GM23338 (cell line): Measurements from ENCODE around the gene TSPAN33. TPM values are rescaled to one million over a fixed set of nuclear protein-coding genes. Genes with fewer than 3 reads are reported as not detected.

Experiments used
- ATAC-seq: fragments of 200-7000 bp; cut with Tn5 transposase; 3 replicates; pipeline ENCODE4 v1.9.1; 2020
- DNase-seq: peaks from one replicate; pipeline ENCODE4 v3.0.0-alpha.2; 2015; ENCODE audit warnings: low spot score
- H2AFZ ChIP-seq: fragments of 200-600 bp; sonication (generic); 2 replicates; pipeline ENCODE4 v1.8.0; 2016; ENCODE audit warnings: antibody characterized with exemption, mild to moderate bottlenecking, moderate library complexity
- H3F3A ChIP-seq: fragments of 200-600 bp; sonication (generic); replicated peaks from 2 replicates; pipeline ENCODE4 v1.8.0; 2017; ENCODE audit warnings: antibody characterized with exemption, mixed run types, low read depth
- H3K27ac ChIP-seq: fragments of 200-600 bp; sonication (generic); 2 replicates; pipeline ENCODE4 v1.6.1; 2016; ENCODE audit warnings: low read depth
- H3K27me3 ChIP-seq: fragments of 200-600 bp; sonication (generic); 2 replicates; pipeline ENCODE4 v1.8.0; 2016; ENCODE audit warnings: mild to moderate bottlenecking, mixed run types, moderate library complexity; ENCODE audit not compliant: insufficient read depth
- H3K36me3 ChIP-seq: fragments of 200-600 bp; sonication (generic); 2 replicates; pipeline ENCODE4 v1.8.0; 2016; ENCODE audit warnings: mild to moderate bottlenecking; ENCODE audit not compliant: insufficient read depth
- H3K4me1 ChIP-seq: fragments of 200-600 bp; sonication (generic); 2 replicates; pipeline ENCODE4 v1.8.0; 2016; ENCODE audit warnings: mild to moderate bottlenecking, moderate library complexity; ENCODE audit not compliant: insufficient read depth
- H3K4me2 ChIP-seq: fragments of 200-600 bp; sonication (generic); 2 replicates; pipeline ENCODE4 v1.7.1; 2017; ENCODE audit warnings: mixed run types
- H3K4me3 ChIP-seq: fragments of 200-600 bp; sonication (generic); 2 replicates; pipeline ENCODE4 v1.6.1; 2016; ENCODE audit warnings: mixed run types
- H3K79me2 ChIP-seq: fragments of 200-600 bp; sonication (generic); replicated peaks from 2 replicates; pipeline ENCODE4 v1.8.0; 2017; ENCODE audit warnings: mild to moderate bottlenecking; ENCODE audit not compliant: insufficient read depth
- H3K9me2 ChIP-seq: fragments of 200-600 bp; sonication (generic); 2 replicates; pipeline ENCODE4 v1.8.0; 2017; ENCODE audit not compliant: insufficient read depth
- H4K20me1 ChIP-seq: fragments of 200-600 bp; sonication (generic); replicated peaks from 2 replicates; pipeline ENCODE4 v1.8.0; 2017; ENCODE audit warnings: mild to moderate bottlenecking; ENCODE audit not compliant: insufficient read depth
- H3K27ac Mint-ChIP-seq: 2 replicates; pipeline ENCODE4 v1.8.0; 2020; ENCODE audit warnings: inconsistent platforms, mild to moderate bottlenecking, moderate library complexity, mixed read lengths
- H3K27me3 Mint-ChIP-seq: 3 replicates; pipeline ENCODE4 v1.8.0; 2022; ENCODE audit warnings: low read depth, mild to moderate bottlenecking, moderate library complexity, mixed read lengths, inconsistent platforms; ENCODE audit not compliant: insufficient read depth, poor library complexity
- H3K36me3 Mint-ChIP-seq: 3 replicates; pipeline ENCODE4 v1.8.0; 2021; ENCODE audit warnings: low read depth, mild to moderate bottlenecking, inconsistent platforms, moderate library complexity, mixed read lengths
- H3K4me1 Mint-ChIP-seq: 3 replicates; pipeline ENCODE4 v1.8.0; 2020; ENCODE audit warnings: mild to moderate bottlenecking, inconsistent platforms, mixed read lengths
- H3K4me3 Mint-ChIP-seq: 3 replicates; pipeline ENCODE4 v1.8.0; 2021; ENCODE audit warnings: moderate library complexity, mild to moderate bottlenecking, inconsistent platforms, mixed read lengths
- H3K9me3 Mint-ChIP-seq: 3 replicates; pipeline ENCODE4 v1.8.0; 2020; ENCODE audit warnings: moderate library complexity, mild to moderate bottlenecking, inconsistent platforms, mixed read lengths
- CREB1 ChIP-seq: fragments of 250-450 bp; sonication (Bioruptor Pico); IDR thresholded peaks from 2 replicates; pipeline ENCODE4 v1.5.0; 2020; ENCODE audit warnings: low read depth, mild to moderate bottlenecking, moderate library complexity
- CTCF ChIP-seq, 2 experiments: fragments of 200-600 bp in 1 of 2; sonication (generic) in 1 of 2; conservative IDR thresholded peaks; 2 replicates each; pipeline versions ENCODE4 v1.5.1 to v1.6.1; 2016 to 2017; ENCODE audit warnings: antibody characterized with exemption in 2 of 2, low read depth in 2 of 2, mild to moderate bottlenecking in 2 of 2, moderate library complexity in 1 of 2
- ETS1 ChIP-seq: IDR thresholded peaks from 2 replicates; pipeline ENCODE4 v1.6.1; 2016; ENCODE audit warnings: antibody characterized with exemption
- EZH2 ChIP-seq: fragments of 200-600 bp; sonication (generic); IDR thresholded peaks from one replicate; pipeline ENCODE4 v1.8.0; 2017; ENCODE audit warnings: antibody characterized with exemption, mild to moderate bottlenecking, low read depth; ENCODE audit not compliant: unreplicated experiment
- EZH2phosphoT487 ChIP-seq: fragments of 200-600 bp; sonication (generic); IDR thresholded peaks from one replicate; pipeline ENCODE4 v1.8.1; 2018; ENCODE audit warnings: antibody characterized with exemption; ENCODE audit not compliant: unreplicated experiment
- JUNB ChIP-seq: IDR thresholded peaks from one replicate; pipeline ENCODE4 v1.6.1; 2016; ENCODE audit warnings: antibody characterized with exemption; ENCODE audit not compliant: unreplicated experiment
- NANOG ChIP-seq: IDR thresholded peaks from 2 replicates; pipeline ENCODE4 v1.6.1; 2016; ENCODE audit warnings: antibody characterized with exemption, borderline replicate concordance
- POLR2AphosphoS5 ChIP-seq: IDR thresholded peaks from 2 replicates; pipeline ENCODE4 v1.6.1; 2016; ENCODE audit warnings: antibody characterized with exemption, low read depth
- REST ChIP-seq: IDR thresholded peaks from one replicate; pipeline ENCODE4 v1.6.1; 2018; ENCODE audit warnings: antibody characterized with exemption; ENCODE audit not compliant: unreplicated experiment
- STAT1 ChIP-seq: IDR thresholded peaks from one replicate; pipeline ENCODE4 v1.6.1; 2016; ENCODE audit warnings: antibody characterized with exemption; ENCODE audit not compliant: unreplicated experiment
- ZNF114 ChIP-seq: fragments of 250-450 bp; sonication (Bioruptor Pico); IDR thresholded peaks from 2 replicates; pipeline ENCODE4 v1.5.0; 2020; ENCODE audit warnings: mild to moderate bottlenecking, moderate library complexity
- ZNF331 ChIP-seq: fragments of 250-450 bp; sonication (Bioruptor Pico); IDR thresholded peaks from 2 replicates; pipeline ENCODE4 v1.5.0; 2020; ENCODE audit warnings: low read depth, mild to moderate bottlenecking, moderate library complexity
- ZNF462 ChIP-seq: fragments of 250-450 bp; sonication (Bioruptor Pico); IDR thresholded peaks from 2 replicates; pipeline ENCODE4 v1.5.0; 2020; ENCODE audit warnings: mild to moderate bottlenecking, moderate library complexity
- polyA plus RNA-seq: library from polyadenylated mRNA; unstranded; fragments of >200 nt; fragmentation: Nextera tagmentation; extraction: Ambion mirVana; gene quantifications from 2 replicates; pipeline ENCODE4 v1.2.1, GENCODE V29; 2016
- total RNA-seq: library from RNA; depleted of rRNA; stranded (reverse); fragments of >200 nt; shearing (Covaris generic); gene quantifications from 2 replicates; pipeline ENCODE4 v1.2.3, GENCODE V29; 2014

The TSPAN33 gene
- total and polyA plus RNA-seq, 2 experiments from 2014 or later: 17.6 to 51.5 TPM

GRCh38 chr7:129127154-129127553 lies 17.4 kb upstream of the TSPAN33 start:
- Histone ChIP-seq H3K36me3 (no peaks in the 10 kb centered on the region), H3K4me3 (no peak overlapping the region), H3K4me2 (no peak overlapping the region), H3K4me1 (no peaks in the 10 kb centered on the region), H3K9me2 (peaks cover 4% of the 10 kb centered on the region), H3K27ac (no peak overlapping the region), H4K20me1 (no peaks in the 10 kb centered on the region), H3K79me2 (no peaks in the 10 kb centered on the region), H3K27me3 (peaks cover 7% of the 10 kb centered on the region; the same call in 1 of the 2 replicates), H3F3A (peaks cover 4% of the 10 kb centered on the region; the same call in 1 of the 2 replicates), H2AFZ (peak overlapping the region; percentile 99; the same call in 1 of the 2 replicates)
- no peak overlapping the region for H3K27ac Mint-ChIP-seq
- no peaks in the 10 kb centered on the region for H3K4me1 Mint-ChIP-seq
- no peaks in the 10 kb centered on the region; the same call in 1 of the 3 replicates for H3K36me3 Mint-ChIP-seq
- DNase-seq (no peak), ATAC-seq (no peak)
- peaks cover 4% of the 10 kb centered on the region; the same call in 2 of the 3 replicates for H3K9me3 Mint-ChIP-seq
- TF ChIP-seq CTCF (conservative IDR thresholded peaks at IDR 0.05; ENCODE audit: low read depth in 2 of 2) (no peak), REST (no peak), CREB1 (CRISPR knock-in tag) (no peak), ZNF331 (CRISPR knock-in tag) (no peak), NANOG (no peak), STAT1 (no peak), ETS1 (no peak), ZNF114 (CRISPR knock-in tag) (no peak), POLR2AphosphoS5 (no peak), EZH2phosphoT487 (no peak), EZH2 (no peak), JUNB (no peak), ZNF462 (CRISPR knock-in tag) (no peak)
- H3K4me3 Mint-ChIP-seq: no peak overlapping the region
- peaks cover 6% of the 10 kb centered on the region for H3K27me3 Mint-ChIP-seq
